BJ (cell line): ENCODE data around the gene HM13. TPM values are rescaled to one million over a fixed set of nuclear protein-coding genes. Genes with fewer than 3 reads are reported as not detected.

Experiments used
- CTCF ChIA-PET: fragments of 350-600 bp; formaldehyde crosslinking; extraction: SDS; loops from one replicate; lab custom pipeline; 2021; ENCODE audit warnings: antibody characterized with exemption, inconsistent platforms; lab: Yijun Ruan, JAX
- POLR2A ChIA-PET: fragments of 300-600 bp; sonication (Branson Sonifier 250); formaldehyde crosslinking; extraction: SDS; loops from one replicate; lab custom pipeline; 2021; ENCODE audit warnings: antibody characterized with exemption; lab: Charles Lee
- DNase-seq: peaks from one replicate; pipeline ENCODE4 v3.0.0-alpha.2; 2011; ENCODE audit warnings: low read depth
- H3K27me3 ChIP-seq: 2 replicates; pipeline ENCODE4 v1.6.0; 2011; ENCODE audit warnings: low read length; ENCODE audit not compliant: control insufficient read depth, insufficient read depth
- H3K36me3 ChIP-seq: 2 replicates; pipeline ENCODE4 v1.5.1; 2011; ENCODE audit warnings: low read length; ENCODE audit not compliant: control insufficient read depth, insufficient read depth
- H3K4me3 ChIP-seq: 2 replicates; pipeline ENCODE4 v1.5.1; 2011; ENCODE audit warnings: low read depth, mild to moderate bottlenecking, control low read depth, low read length
- polyA plus RNA-seq: library from polyadenylated mRNA; depleted of rRNA; stranded (reverse); fragments of >200 nt; gene quantifications from 2 replicates; pipeline ENCODE4 v1.2.3, GENCODE V29; 2011
- TF ChIP-seq, protein P1 (sequence below): IDR thresholded peaks from 2 replicates; pipeline ENCODE4 v1.5.1; 2011; ENCODE audit warnings: low read depth, mild to moderate bottlenecking, control low read depth, inconsistent platforms, low read length, moderate library complexity; ENCODE audit not compliant: insufficient read depth

The HM13 gene
- polyA plus RNA-seq, 1 experiment = 324 TPM

DNA sequence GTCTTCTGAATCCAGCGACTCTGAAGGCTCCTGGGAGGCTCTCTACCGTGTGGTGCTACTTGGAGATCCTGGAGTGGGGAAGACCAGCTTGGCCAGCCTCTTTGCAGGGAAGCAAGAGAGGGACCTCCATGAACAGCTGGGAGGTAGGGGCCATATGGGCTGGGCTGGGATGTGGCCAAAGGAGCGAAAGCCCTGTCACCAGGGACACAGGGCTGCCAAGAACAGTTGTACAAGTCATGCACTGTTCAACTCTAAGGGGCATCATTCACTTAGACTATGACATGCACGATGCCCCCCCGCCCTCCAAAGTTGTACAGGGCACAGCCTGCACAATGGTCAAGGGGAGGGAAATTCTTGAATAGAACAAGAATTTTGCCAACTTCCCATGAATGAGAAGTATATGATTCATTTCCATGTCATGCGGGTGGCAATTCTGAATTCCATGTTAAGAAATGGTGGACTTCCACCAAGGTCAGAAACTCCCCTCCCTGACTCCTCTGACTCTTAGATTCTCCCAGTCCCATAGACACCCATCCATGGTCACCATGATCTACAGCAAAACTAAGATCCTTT is 37.5 kb upstream of the HM13 start:
- ChIA-PET CTCF (interaction anchor here (1.2 to 5.6 kb wide), 3 partner anchors 9 to 26 kb away, joined by 3 to 37 read pairs (median 3); no protein-coding TSS in a partner anchor), POLR2A (no interaction called here)
- no peak for DNase-seq
- TF ChIP-seq, protein P1, sequence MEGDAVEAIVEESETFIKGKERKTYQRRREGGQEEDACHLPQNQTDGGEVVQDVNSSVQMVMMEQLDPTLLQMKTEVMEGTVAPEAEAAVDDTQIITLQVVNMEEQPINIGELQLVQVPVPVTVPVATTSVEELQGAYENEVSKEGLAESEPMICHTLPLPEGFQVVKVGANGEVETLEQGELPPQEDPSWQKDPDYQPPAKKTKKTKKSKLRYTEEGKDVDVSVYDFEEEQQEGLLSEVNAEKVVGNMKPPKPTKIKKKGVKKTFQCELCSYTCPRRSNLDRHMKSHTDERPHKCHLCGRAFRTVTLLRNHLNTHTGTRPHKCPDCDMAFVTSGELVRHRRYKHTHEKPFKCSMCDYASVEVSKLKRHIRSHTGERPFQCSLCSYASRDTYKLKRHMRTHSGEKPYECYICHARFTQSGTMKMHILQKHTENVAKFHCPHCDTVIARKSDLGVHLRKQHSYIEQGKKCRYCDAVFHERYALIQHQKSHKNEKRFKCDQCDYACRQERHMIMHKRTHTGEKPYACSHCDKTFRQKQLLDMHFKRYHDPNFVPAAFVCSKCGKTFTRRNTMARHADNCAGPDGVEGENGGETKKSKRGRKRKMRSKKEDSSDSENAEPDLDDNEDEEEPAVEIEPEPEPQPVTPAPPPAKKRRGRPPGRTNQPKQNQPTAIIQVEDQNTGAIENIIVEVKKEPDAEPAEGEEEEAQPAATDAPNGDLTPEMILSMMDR = no peak
- Histone ChIP-seq H3K27me3 (peaks cover 23% of the 10 kb centered on the region), H3K36me3 (no peaks in the 10 kb centered on the region), H3K4me3 (no peak overlapping the region)

DNA sequence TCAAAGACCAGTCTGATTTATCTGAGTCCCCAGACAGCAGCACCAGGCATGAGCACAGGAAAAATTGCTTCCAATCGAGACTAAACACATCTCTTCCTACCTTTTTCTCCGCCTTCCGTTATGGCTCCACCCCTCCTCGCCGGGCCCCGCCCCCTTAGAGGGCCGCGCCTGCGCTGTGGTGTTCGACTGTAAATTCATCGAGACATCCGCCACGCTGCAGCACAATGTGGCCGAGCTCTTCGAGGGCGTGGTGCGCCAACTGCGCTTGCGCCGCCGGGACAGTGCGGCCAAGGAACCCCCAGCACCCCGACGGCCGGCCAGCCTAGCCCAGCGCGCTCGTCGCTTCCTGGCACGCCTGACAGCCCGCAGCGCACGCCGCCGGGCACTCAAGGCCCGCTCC is 30.2 kb upstream of the HM13 start:
- TF ChIP-seq, protein P1 = no peak
- Histone ChIP-seq H3K4me3 (no peak overlapping the region), H3K27me3 (peaks cover 3% of the 10 kb centered on the region; the same call in 1 of the 2 replicates), H3K36me3 (no peaks in the 10 kb centered on the region)
- POLR2A ChIA-PET = no interaction called here
- CTCF ChIA-PET = interaction anchor here (1.0 to 2.7 kb wide), 3 partner anchors 19 to 31 kb away, joined by 5 to 15 read pairs (median 5); partner anchors contain the start of gene HM13
- DNase-seq = no peak

DNA sequence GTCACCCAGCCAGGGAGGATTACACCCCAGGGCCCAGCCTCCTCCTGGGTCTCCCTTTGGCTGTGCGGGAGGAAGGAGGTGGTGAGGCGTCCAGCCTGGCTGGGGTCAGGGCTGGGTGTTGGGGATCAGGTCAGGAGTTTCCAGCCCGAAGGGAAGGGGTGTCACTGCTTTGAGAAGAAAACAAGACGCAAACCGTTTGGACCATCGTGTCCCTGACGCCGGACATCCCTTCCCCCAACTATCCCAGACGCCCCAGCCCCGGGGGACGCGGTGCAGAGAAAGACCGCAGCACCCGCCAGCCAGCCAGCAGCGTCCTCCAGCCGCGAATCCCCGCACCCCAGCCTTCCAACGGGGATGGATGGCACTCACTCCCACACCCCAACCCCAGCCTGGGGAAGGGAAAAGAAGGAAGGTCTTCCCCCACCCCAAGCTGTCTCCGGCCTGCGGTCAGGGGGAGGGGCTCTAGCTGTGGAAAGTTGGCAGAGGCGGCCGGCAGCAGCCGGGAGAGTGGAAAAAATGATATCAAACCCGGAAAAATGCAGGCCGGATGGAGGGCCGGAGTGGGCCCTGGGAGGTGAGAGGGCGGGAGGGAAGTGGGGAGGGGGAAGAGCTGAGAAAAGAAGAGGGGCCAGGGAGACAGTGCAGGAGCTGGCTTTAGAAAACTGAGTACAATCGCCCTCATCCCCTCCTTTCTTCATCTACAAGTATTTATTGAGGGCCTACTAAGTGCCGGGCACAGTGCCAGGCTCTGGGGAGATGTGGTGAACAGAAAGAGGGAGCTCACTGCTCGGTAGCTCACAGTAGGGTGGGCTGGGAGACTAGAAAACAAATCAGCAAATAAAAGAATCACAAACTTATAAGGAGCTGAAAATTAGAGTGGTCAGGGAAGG is 28.5 kb upstream of the HM13 start:
- Histone ChIP-seq H3K4me3 (no peak overlapping the region), H3K36me3 (no peaks in the 10 kb centered on the region), H3K27me3 (peaks cover 2% of the 10 kb centered on the region; the same call in 1 of the 2 replicates)
- POLR2A ChIA-PET = no interaction called here
- TF ChIP-seq, protein P1 = no peak
- DNase-seq = no peak
- CTCF ChIA-PET = interaction anchor here (0.7 to 7.9 kb wide), 7 partner anchors 9 to 127 kb away, joined by 3 to 60 read pairs (median 5); partner anchors contain the start of genes DEFB124, HM13 and REM1

DNA sequence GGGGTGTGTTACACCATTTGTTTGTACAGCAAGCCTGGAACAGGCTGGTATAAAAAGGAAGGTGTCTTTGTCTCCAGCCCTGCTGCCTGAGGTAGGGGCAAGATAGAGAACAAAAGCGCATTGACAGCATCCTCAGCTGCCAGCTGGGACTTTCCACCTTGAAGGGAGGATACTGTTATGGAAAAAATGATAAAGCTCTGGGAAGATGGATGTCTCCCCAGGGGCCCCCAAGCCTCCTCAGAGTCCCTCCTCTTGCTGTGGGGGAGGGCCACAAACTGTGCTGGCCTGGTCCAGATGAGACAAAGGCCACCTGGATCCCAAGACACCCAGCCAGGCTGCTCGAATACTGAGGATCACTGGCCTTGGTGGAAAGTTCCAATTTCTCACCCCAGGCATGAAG is 26.1 kb upstream of the HM13 start:
- H3K4me3 ChIP-seq = no peak overlapping the region
- no peak for DNase-seq
- ChIA-PET POLR2A (no interaction called here), CTCF (interaction anchor here (1.2 to 7.9 kb wide), 2 partner anchors 14 to 15 kb away, joined by 4 to 60 read pairs; no protein-coding TSS in a partner anchor)
- TF ChIP-seq, protein P1 = no peak
- H3K27me3 ChIP-seq = peaks cover 2% of the 10 kb centered on the region; the same call in 1 of the 2 replicates
- H3K36me3 ChIP-seq = no peaks in the 10 kb centered on the region

DNA sequence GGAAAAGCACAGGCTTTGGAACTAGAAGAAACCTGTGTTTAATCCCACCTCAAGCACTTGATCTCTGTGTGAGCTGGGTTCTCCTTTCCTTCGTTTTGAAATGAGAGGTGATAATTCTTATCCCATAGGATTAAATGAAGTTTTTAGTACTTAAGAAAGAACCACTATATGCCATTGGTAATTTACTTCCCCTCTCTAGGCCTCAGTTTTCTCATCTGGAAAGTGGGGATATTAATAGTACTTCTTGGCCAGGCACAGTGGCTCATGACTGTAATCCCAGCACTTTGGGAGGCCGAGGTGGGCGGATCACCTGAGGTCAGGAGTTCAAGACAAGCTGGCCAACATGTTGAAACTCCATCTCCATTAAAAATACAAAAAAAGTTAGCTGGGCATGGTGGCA is 25.1 kb upstream of the HM13 start:
- H3K4me3 ChIP-seq = no peak overlapping the region
- POLR2A ChIA-PET = no interaction called here
- H3K27me3 ChIP-seq = peaks cover 2% of the 10 kb centered on the region; the same call in 1 of the 2 replicates
- TF ChIP-seq, protein P1 = no peak
- H3K36me3 ChIP-seq = no peaks in the 10 kb centered on the region
- CTCF ChIA-PET = interaction anchor here (0.6 to 7.9 kb wide), 3 partner anchors 8 to 15 kb away, joined by 3 to 60 read pairs (median 4); no protein-coding TSS in a partner anchor
- no peak for DNase-seq
